IMR-90 (cell line): Measurements from ENCODE around the gene YPEL1. TPM values are rescaled to one million over a fixed set of nuclear protein-coding genes. Genes with fewer than 3 reads are reported as not detected.

Source experiments
- ATAC-seq: fragments of 200-7000 bp; cut with Tn5 transposase; 2 replicates; pipeline ENCODE4 v1.9.1; 2020; ENCODE audit warnings: low read depth, mild to moderate bottlenecking, moderate library complexity
- BruUV-seq: library from RNA; stranded (reverse); fragments of 400-500 nt; replicated peaks from 2 replicates; lab custom pipeline; 2021; lab: Mats Ljungman, UMichigan
- CTCF ChIA-PET: fragments of 300-600 bp; formaldehyde crosslinking; extraction: SDS; loops from one replicate; lab custom pipeline; 2021; ENCODE audit warnings: antibody characterized with exemption; lab: Yijun Ruan, JAX
- POLR2A ChIA-PET: fragments of 300-600 bp; sonication (Branson Sonifier 250); formaldehyde crosslinking; loops from one replicate; lab custom pipeline; 2022; ENCODE audit warnings: antibody characterized with exemption; ENCODE audit not compliant: unreplicated experiment; lab: Charles Lee
- DNase-seq: peaks from one replicate; pipeline ENCODE4 v3.0.0; 2013
- H2AFZ ChIP-seq: replicated peaks from 2 replicates; pipeline ENCODE3; 2013; ENCODE audit warnings: low read length, mild to moderate bottlenecking; ENCODE audit not compliant: poor library complexity
- H2AK5ac ChIP-seq: 2 replicates; pipeline ENCODE4 v1.6.1; 2013; ENCODE audit warnings: low read depth, low read length, inconsistent platforms
- H2AK9ac ChIP-seq: replicated peaks from 2 replicates; pipeline ENCODE3; 2013; ENCODE audit warnings: mild to moderate bottlenecking, low read depth, low read length, moderate library complexity; ENCODE audit not compliant: poor library complexity
- H2BK120ac ChIP-seq: 2 replicates; pipeline ENCODE4 v1.6.1; 2013; ENCODE audit warnings: low read depth, low read length, inconsistent platforms
- H2BK15ac ChIP-seq: 3 replicates; pipeline ENCODE4 v1.6.1; 2013; ENCODE audit warnings: low read depth, low read length, inconsistent platforms
- H2BK20ac ChIP-seq: 2 replicates; pipeline ENCODE4 v1.6.1; 2013; ENCODE audit warnings: low read depth, mild to moderate bottlenecking, inconsistent platforms, low read length, moderate library complexity
- H2BK5ac ChIP-seq: 2 replicates; pipeline ENCODE4 v1.6.1; 2013; ENCODE audit warnings: mild to moderate bottlenecking, low read depth, low read length, inconsistent platforms; ENCODE audit not compliant: poor library complexity, severe bottlenecking
- H3K14ac ChIP-seq: replicated peaks from 2 replicates; pipeline ENCODE4 v1.6.1; 2013; ENCODE audit warnings: low read depth, low read length, inconsistent platforms
- H3K18ac ChIP-seq: 2 replicates; pipeline ENCODE4 v1.6.1; 2013; ENCODE audit warnings: low read depth, low read length, control low read depth
- H3K23ac ChIP-seq: 2 replicates; pipeline ENCODE4 v1.6.1; 2013; ENCODE audit warnings: low read depth, low read length, inconsistent platforms
- H3K27ac ChIP-seq: 2 replicates; pipeline ENCODE4 v1.5.1; 2013; ENCODE audit warnings: mild to moderate bottlenecking, control low read depth, low read length; ENCODE audit not compliant: insufficient read depth
- H3K27me3 ChIP-seq: 2 replicates; pipeline ENCODE4 v1.6.1; 2013; ENCODE audit warnings: low read length; ENCODE audit not compliant: control insufficient read depth, insufficient read depth
- H3K36me3 ChIP-seq: 2 replicates; pipeline ENCODE4 v1.6.1; 2013; ENCODE audit warnings: low read length, mixed read lengths; ENCODE audit not compliant: control insufficient read depth, insufficient read depth
- H3K4ac ChIP-seq: 2 replicates; pipeline ENCODE4 v1.6.1; 2013; ENCODE audit warnings: low read depth, low read length, inconsistent platforms
- H3K4me1 ChIP-seq: 2 replicates; pipeline ENCODE4 v1.6.1; 2013; ENCODE audit warnings: low read length, mixed read lengths; ENCODE audit not compliant: control insufficient read depth, insufficient read depth
- H3K4me2 ChIP-seq: 2 replicates; pipeline ENCODE4 v1.6.1; 2013; ENCODE audit warnings: low read depth, mild to moderate bottlenecking, control low read depth, low read length, moderate library complexity
- H3K4me3 ChIP-seq: 2 replicates; pipeline ENCODE4 v1.5.1; 2013; ENCODE audit warnings: low read depth, mild to moderate bottlenecking, control low read depth, low read length, moderate library complexity; ENCODE audit not compliant: insufficient read depth
- H3K56ac ChIP-seq: 2 replicates; pipeline ENCODE4 v1.6.1; 2013; ENCODE audit warnings: low read length, inconsistent platforms; ENCODE audit not compliant: insufficient read depth; ENCODE audit errors: extremely low read depth
- H3K79me1 ChIP-seq, 2 experiments: 2 replicates each; pipeline ENCODE4 v1.6.1; 2013; ENCODE audit warnings: low read length in 2 of 2, inconsistent platforms in 1 of 2, low read depth in 1 of 2
- H3K9ac ChIP-seq: 2 replicates; pipeline ENCODE4 v1.6.1; 2013; ENCODE audit warnings: low read depth, low read length, control low read depth
- H3K9me1 ChIP-seq: 2 replicates; pipeline ENCODE4 v1.6.1; 2013; ENCODE audit warnings: low read length, inconsistent platforms; ENCODE audit not compliant: insufficient read depth
- H3K9me3 ChIP-seq: 2 replicates; pipeline ENCODE4 v1.6.1; 2013; ENCODE audit warnings: low read length; ENCODE audit not compliant: control insufficient read depth, insufficient read depth
- H4K20me1 ChIP-seq: 2 replicates; pipeline ENCODE4 v1.6.1; 2013; ENCODE audit warnings: low read length, inconsistent platforms; ENCODE audit not compliant: insufficient read depth
- H4K5ac ChIP-seq: 2 replicates; pipeline ENCODE4 v1.6.1; 2013; ENCODE audit warnings: mild to moderate bottlenecking, low read depth, low read length, control low read depth
- H4K8ac ChIP-seq, 2 experiments: 2 replicates each; pipeline ENCODE4 v1.6.1; 2013; ENCODE audit warnings: low read depth in 2 of 2, low read length in 2 of 2, control low read depth in 1 of 2, inconsistent platforms in 1 of 2
- H4K91ac ChIP-seq: 2 replicates; pipeline ENCODE4 v1.6.1; 2013; ENCODE audit warnings: low read depth, low read length, inconsistent platforms; ENCODE audit not compliant: insufficient read depth
- BHLHE40 ChIP-seq: fragments of 150-350 bp; IDR thresholded peaks from 2 replicates; pipeline ENCODE4 v1.6.1; 2016; ENCODE audit warnings: mild to moderate bottlenecking, low read depth, low read length
- CEBPB ChIP-seq: IDR thresholded peaks from 2 replicates; pipeline ENCODE4 v1.6.1; 2012; ENCODE audit warnings: low read depth, low read length, improper control_type of control experiment
- CHD1 ChIP-seq: IDR thresholded peaks from 2 replicates; pipeline ENCODE4 v1.6.1; 2012; ENCODE audit warnings: low read depth, low read length, improper control_type of control experiment
- FOS ChIP-seq: fragments of 150-350 bp; IDR thresholded peaks from 2 replicates; pipeline ENCODE4 v1.6.1; 2016; ENCODE audit warnings: low read depth, low read length
- MAFK ChIP-seq: IDR thresholded peaks from 2 replicates; pipeline ENCODE4 v1.6.1; 2012; ENCODE audit warnings: low read depth, low read length, improper control_type of control experiment
- NFE2L2 ChIP-seq: fragments of 150-350 bp; IDR thresholded peaks from 2 replicates; pipeline ENCODE4 v1.6.1; 2016; ENCODE audit warnings: low read depth, mild to moderate bottlenecking, low read length
- RAD21 ChIP-seq: IDR thresholded peaks from 2 replicates; pipeline ENCODE4 v1.6.1; 2012; ENCODE audit warnings: low read length, improper control_type of control experiment
- RCOR1 ChIP-seq: IDR thresholded peaks from 2 replicates; pipeline ENCODE4 v1.6.1; 2012; ENCODE audit warnings: mild to moderate bottlenecking, low read length, improper control_type of control experiment; ENCODE audit not compliant: insufficient replicate concordance
- RFX5 ChIP-seq: IDR thresholded peaks from 2 replicates; pipeline ENCODE4 v1.8.0; 2012; ENCODE audit warnings: low read depth, mild to moderate bottlenecking, low read length, moderate library complexity
- SMC3 ChIP-seq: fragments of 150-350 bp; IDR thresholded peaks from 2 replicates; pipeline ENCODE4 v1.6.1; 2016; ENCODE audit warnings: low read depth, mild to moderate bottlenecking, antibody characterized with exemption, low read length, moderate library complexity
- WGBS, 2 experiments: methylation state at CpG; one replicate each; pipeline versions ENCODE4 v1.1.5 to v1.1.7; 2013; ENCODE audit warnings: missing lambda C conversion rate in 2 of 2; ENCODE audit not compliant: insufficient read length in 1 of 2; ENCODE audit errors: extremely low coverage in 2 of 2; 5-methylcytosine and 5-hydroxymethylcytosine counted together
- dilution Hi-C: fragments of 300-500 bp; cut with HindIII; formaldehyde crosslinking; loops from one replicate; pipeline ENCODE4 v1.14.3; 2018; ENCODE audit warnings: low sequenced_read_pairs; ENCODE audit not compliant: unreplicated experiment
- in situ Hi-C: fragments of 300-500 bp; cut with MboI; formaldehyde crosslinking; loops from 3 replicates; pipeline ENCODE4 v1.14.3; 2019; ENCODE audit warnings: low sequenced_read_pairs, inconsistent platforms, mixed read lengths
- intact Hi-C: fragments of 100-400 bp; cut with micrococcal nuclease; formaldehyde crosslinking; loops from 2 replicates; pipeline ENCODE4 v1.10.0; 2022
- polyA plus RNA-seq, 3 experiments: library from polyadenylated mRNA; depleted of rRNA; stranded (reverse); fragments of >200 nt; gene quantifications; 2 replicates each; pipeline ENCODE4 v1.2.3, GENCODE V29; 2012; ENCODE audit warnings: low replicate concordance in 1 of 3
- total RNA-seq: library from RNA; depleted of rRNA; stranded (reverse); fragments of >200 nt; gene quantifications from 2 replicates; pipeline ENCODE4 v1.2.3, GENCODE V29; 2012
- TF ChIP-seq, protein P1 (sequence below): fragments of 150-350 bp; IDR thresholded peaks from 2 replicates; pipeline ENCODE4 v1.6.1; 2016; ENCODE audit warnings: low read depth, mild to moderate bottlenecking, low read length, moderate library complexity, borderline replicate concordance

Gene YPEL1
- total and polyA plus RNA-seq, 2 of the 4 experiments (the other 2 are of a cell fraction) = 0.72 to 1.3 TPM

DNA sequence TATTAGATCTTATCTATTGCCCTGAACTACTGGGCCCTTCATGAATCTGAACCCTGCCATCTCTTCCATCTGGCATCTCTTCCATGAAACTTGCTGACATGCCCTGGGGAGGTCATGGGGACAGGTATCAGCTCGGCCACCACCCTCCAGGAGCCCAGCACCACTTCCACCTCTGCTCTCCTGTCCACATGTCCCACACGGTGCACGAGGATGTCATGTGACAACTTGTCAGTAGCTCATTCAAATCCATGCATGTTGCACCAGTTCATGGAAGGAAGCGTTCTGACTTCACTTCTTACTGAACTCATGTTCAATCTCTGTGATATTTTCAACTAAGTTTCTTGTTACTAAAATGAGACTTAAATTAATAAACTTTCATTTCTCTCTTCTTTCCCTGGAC lies 16.6 kb downstream of the YPEL1 start:
- Histone ChIP-seq H3K27ac (no peak overlapping the region), H3K4me1 (peaks cover 8% of the 10 kb centered on the region), H2BK5ac (no peak overlapping the region), H4K5ac (no peak overlapping the region), H3K23ac (no peak overlapping the region), H3K9me3 (no peaks in the 10 kb centered on the region), H3K9me1 (0 out of 2 replicates have a peak, but pooled peaks cover 5% of the 10 kb centered on the region), H2AFZ (no peak overlapping the region), H3K18ac (no peak overlapping the region), H3K27me3 (no peaks in the 10 kb centered on the region), H2AK9ac (no peak overlapping the region), H2BK20ac (no peak overlapping the region), H4K20me1 (no peaks in the 10 kb centered on the region), H2BK15ac (no peak overlapping the region), H3K79me1 (no peaks in the 10 kb centered on the region), H3K4me3 (no peak overlapping the region), H2AK5ac (0 out of 2 replicates have a peak overlapping the region, but pooled peaks have one; percentile 17), H3K56ac (no peak overlapping the region), H4K8ac (no peak overlapping the region), H3K36me3 (no peaks in the 10 kb centered on the region), H3K9ac (no peak overlapping the region), H2BK120ac (no peak overlapping the region), H3K4me2 (no peak overlapping the region), H3K14ac (no peak overlapping the region), H3K4ac (no peak overlapping the region), H4K91ac (no peak overlapping the region)
- no TSS peak for BruUV-seq
- in situ Hi-C loops (no loop called here), intact Hi-C loops (no loop called here), dilution Hi-C loops (no loop called here)
- ChIA-PET CTCF (no interaction called here), POLR2A (interaction anchor here (0.6 kb wide), 1 partner anchor 21 kb away, joined by 12 read pairs; no protein-coding TSS in a partner anchor)
- no peak for DNase-seq
- WGBS, 2 experiments = no CpG with 5 or more reads among the region's 4 CpGs
- ATAC-seq = no peak
- no peak for TF ChIP-seq RCOR1
- TF ChIP-seq RFX5 = no peak
- no peak for TF ChIP-seq MAFK
- no peak for TF ChIP-seq CEBPB
- TF ChIP-seq, protein P1, sequence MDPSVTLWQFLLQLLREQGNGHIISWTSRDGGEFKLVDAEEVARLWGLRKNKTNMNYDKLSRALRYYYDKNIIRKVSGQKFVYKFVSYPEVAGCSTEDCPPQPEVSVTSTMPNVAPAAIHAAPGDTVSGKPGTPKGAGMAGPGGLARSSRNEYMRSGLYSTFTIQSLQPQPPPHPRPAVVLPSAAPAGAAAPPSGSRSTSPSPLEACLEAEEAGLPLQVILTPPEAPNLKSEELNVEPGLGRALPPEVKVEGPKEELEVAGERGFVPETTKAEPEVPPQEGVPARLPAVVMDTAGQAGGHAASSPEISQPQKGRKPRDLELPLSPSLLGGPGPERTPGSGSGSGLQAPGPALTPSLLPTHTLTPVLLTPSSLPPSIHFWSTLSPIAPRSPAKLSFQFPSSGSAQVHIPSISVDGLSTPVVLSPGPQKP = no peak
- TF ChIP-seq RAD21 = no peak
- TF ChIP-seq FOS = no peak
- TF ChIP-seq NFE2L2 = no peak
- no peak for TF ChIP-seq BHLHE40
- no peak for TF ChIP-seq CHD1
- no peak for TF ChIP-seq SMC3
